Thyroid gland (tissue), 4 donors: ENCODE results near the gene SLAMF6.

Experiments used
- POLR2A ChIP-seq, 2 donors: fragments of 450-650 bp; IDR thresholded peaks; one replicate each; pipeline ENCODE4 v1.6.1; 2017; ENCODE audit warnings: antibody characterized with exemption in 2 of 2, mild to moderate bottlenecking in 2 of 2, moderate library complexity in 1 of 2
- TF ChIP-seq, protein P1 (sequence below), 6 experiments: fragments of 200-600 bp in 3 of 6; fragments of 450-650 bp in 3 of 6; sonication (generic) in 3 of 6; IDR thresholded peaks; one replicate each; pipeline ENCODE4 v1.5.1; 2016 to 2019; ENCODE audit warnings: antibody characterized with exemption in 6 of 6, mild to moderate bottlenecking in 2 of 6, inconsistent platforms in 1 of 6, moderate library complexity in 1 of 6

DNA sequence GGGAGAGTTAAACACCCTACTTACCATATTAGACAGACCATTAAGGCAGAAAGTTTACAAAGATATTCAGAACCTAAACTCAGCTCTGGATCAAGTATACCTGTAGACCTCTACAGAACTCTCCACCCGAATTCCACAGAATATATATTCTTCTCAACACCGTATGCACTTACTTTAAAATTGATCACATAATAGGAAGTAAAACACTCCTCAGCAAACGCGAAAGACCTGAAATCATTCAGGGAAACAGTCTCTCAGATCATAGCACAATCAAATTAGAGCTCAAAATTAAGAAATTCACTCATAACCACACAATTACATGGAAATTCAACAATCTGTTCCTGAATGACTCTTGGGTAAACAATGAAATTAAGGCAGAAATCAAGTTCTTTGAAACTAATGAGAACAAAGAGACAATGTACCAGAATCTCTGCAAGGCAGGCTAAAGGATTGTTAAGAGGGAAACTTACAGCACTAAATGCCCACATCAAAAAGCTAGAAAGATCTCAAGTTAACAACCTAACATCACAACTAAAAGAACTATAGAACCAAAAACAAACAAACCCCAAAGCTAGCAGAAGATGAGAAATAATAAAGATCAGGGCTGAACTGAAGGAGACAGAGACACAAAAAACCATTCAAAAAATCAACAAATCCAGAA, 37.1 kb upstream of the SLAMF6 start:
- TF ChIP-seq, protein P1, sequence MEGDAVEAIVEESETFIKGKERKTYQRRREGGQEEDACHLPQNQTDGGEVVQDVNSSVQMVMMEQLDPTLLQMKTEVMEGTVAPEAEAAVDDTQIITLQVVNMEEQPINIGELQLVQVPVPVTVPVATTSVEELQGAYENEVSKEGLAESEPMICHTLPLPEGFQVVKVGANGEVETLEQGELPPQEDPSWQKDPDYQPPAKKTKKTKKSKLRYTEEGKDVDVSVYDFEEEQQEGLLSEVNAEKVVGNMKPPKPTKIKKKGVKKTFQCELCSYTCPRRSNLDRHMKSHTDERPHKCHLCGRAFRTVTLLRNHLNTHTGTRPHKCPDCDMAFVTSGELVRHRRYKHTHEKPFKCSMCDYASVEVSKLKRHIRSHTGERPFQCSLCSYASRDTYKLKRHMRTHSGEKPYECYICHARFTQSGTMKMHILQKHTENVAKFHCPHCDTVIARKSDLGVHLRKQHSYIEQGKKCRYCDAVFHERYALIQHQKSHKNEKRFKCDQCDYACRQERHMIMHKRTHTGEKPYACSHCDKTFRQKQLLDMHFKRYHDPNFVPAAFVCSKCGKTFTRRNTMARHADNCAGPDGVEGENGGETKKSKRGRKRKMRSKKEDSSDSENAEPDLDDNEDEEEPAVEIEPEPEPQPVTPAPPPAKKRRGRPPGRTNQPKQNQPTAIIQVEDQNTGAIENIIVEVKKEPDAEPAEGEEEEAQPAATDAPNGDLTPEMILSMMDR (IDR thresholded peaks at IDR 0.05), result no peak
- no peak for TF ChIP-seq POLR2A (IDR thresholded peaks at IDR 0.05)
